Measurements from ENCODE around the gene PYGM.

Gene PYGM

DNA sequence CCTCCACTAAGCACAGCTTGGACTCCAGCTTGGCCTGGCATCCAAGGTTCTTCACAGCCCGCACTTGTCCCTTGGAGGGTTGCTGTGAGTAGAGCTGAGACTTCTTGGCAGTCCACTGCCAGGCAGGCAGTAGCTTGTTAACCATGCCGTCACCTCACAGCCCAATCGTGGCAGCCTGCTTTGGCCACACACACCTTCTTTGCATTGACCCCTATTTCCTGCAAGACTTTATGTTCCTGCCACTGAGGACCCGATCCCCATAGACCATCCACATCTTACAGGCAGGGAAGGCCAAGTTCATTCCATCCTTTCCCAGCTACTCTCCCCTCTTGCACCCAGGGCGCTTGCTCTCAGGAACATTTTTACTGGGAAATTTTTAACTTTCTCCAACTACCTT is 2.5 kb upstream of the PYGM start:
- H3K79me2 ChIP-seq (ENCODE audit: insufficient read depth, low read length), result no peaks in the 10 kb centered on the region
- H3F3A ChIP-seq (ENCODE audit: insufficient read depth), result peaks cover 43% of the 10 kb centered on the region
- no peak overlapping the region for H3K4me2 ChIP-seq (ENCODE audit: low read depth, low read length, poor library complexity, severe bottlenecking)
- no peak for TF ChIP-seq EZH2phosphoT487 (conservative IDR thresholded peaks at IDR 0.05; ENCODE audit: low read length)
- TF ChIP-seq, protein P1, sequence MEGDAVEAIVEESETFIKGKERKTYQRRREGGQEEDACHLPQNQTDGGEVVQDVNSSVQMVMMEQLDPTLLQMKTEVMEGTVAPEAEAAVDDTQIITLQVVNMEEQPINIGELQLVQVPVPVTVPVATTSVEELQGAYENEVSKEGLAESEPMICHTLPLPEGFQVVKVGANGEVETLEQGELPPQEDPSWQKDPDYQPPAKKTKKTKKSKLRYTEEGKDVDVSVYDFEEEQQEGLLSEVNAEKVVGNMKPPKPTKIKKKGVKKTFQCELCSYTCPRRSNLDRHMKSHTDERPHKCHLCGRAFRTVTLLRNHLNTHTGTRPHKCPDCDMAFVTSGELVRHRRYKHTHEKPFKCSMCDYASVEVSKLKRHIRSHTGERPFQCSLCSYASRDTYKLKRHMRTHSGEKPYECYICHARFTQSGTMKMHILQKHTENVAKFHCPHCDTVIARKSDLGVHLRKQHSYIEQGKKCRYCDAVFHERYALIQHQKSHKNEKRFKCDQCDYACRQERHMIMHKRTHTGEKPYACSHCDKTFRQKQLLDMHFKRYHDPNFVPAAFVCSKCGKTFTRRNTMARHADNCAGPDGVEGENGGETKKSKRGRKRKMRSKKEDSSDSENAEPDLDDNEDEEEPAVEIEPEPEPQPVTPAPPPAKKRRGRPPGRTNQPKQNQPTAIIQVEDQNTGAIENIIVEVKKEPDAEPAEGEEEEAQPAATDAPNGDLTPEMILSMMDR (IDR thresholded peaks at IDR 0.05; ENCODE audit: insufficient read depth, low read length, poor library complexity, severe bottlenecking), result no peak
- peak overlapping the region; percentile 24; the same call in 1 of the 2 replicates for H3K27ac ChIP-seq (ENCODE audit: low read depth, low read length)
- no peaks in the 10 kb centered on the region for H3K9me2 ChIP-seq (replicated peaks; ENCODE audit: insufficient read depth, low read length)
- no peak overlapping the region for H3K9ac ChIP-seq (ENCODE audit: low read length)
- H2AFZ ChIP-seq (ENCODE audit: low read depth, low read length, severe bottlenecking), result no peak overlapping the region
- no peak overlapping the region for H3K4me3 ChIP-seq (ENCODE audit: insufficient read depth, low read length, poor library complexity, severe bottlenecking)
- peaks cover 5% of the 10 kb centered on the region; the same call in 1 of the 2 replicates for H4K20me1 ChIP-seq (ENCODE audit: low read depth, low read length)
- H3K36me3 ChIP-seq (ENCODE audit: low read length), result peaks cover 10% of the 10 kb centered on the region; the same call in 1 of the 2 replicates
- no peaks in the 10 kb centered on the region for H3K27me3 ChIP-seq (ENCODE audit: low read length)
- no peaks in the 10 kb centered on the region for H3K9me3 ChIP-seq (ENCODE audit: insufficient read depth, low read length)

DNA sequence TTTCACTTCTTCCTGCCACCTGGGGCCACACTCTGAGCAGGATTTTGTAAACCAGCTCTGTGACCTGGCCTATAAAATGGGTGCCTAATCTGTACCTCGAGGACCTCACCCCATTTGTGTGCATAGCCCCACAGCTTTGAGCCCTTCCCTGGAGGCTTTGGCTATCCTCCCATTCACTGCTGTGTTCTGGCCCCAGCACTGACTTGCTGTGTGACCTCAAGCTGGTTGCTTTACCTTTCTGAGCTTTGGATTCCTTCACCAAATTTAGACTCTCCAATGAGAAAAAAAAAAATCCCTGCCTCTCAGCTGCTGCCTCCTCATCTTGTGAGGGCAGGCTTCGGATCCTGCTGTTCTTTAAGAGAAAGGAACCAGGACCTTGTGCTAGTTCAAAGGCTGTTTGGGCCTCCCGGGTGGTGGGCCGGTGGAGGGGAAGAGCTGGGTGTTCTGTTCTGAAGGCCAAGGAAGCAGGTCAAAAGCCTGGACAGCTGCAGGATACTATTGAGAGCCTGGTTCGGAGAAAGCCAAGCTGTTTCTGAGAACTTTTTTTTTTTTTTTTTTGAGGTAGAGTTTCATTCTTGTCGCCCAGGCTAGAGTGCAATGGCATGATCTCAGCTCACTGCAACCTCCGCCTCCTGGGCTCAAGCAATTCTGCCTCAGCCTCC is 1.1 kb upstream of the PYGM start:
- H3K4me3 ChIP-seq (ENCODE audit: insufficient read depth, low read length, poor library complexity, severe bottlenecking), result no peak overlapping the region
- H3F3A ChIP-seq (ENCODE audit: insufficient read depth), result peaks cover 43% of the 10 kb centered on the region
- no peaks in the 10 kb centered on the region; the same call in 1 of the 2 replicates for H4K20me1 ChIP-seq (ENCODE audit: low read depth, low read length)
- H3K79me2 ChIP-seq (ENCODE audit: insufficient read depth, low read length), result no peaks in the 10 kb centered on the region
- H3K9ac ChIP-seq (ENCODE audit: low read length), result no peak overlapping the region
- H3K4me2 ChIP-seq (ENCODE audit: low read depth, low read length, poor library complexity, severe bottlenecking), result no peak overlapping the region
- no peaks in the 10 kb centered on the region for H3K9me3 ChIP-seq (ENCODE audit: insufficient read depth, low read length)
- no peak for TF ChIP-seq EZH2phosphoT487 (conservative IDR thresholded peaks at IDR 0.05; ENCODE audit: low read length)
- TF ChIP-seq, protein P1 (IDR thresholded peaks at IDR 0.05; ENCODE audit: insufficient read depth, low read length, poor library complexity, severe bottlenecking), result no peak
- no peak overlapping the region for H3K27ac ChIP-seq (ENCODE audit: low read depth, low read length)
- H3K36me3 ChIP-seq (ENCODE audit: low read length), result peaks cover 7% of the 10 kb centered on the region; the same call in 1 of the 2 replicates
- no peak overlapping the region for H2AFZ ChIP-seq (ENCODE audit: low read depth, low read length, severe bottlenecking)
- no peaks in the 10 kb centered on the region for H3K27me3 ChIP-seq (ENCODE audit: low read length)
- H3K9me2 ChIP-seq (replicated peaks; ENCODE audit: insufficient read depth, low read length), result no peaks in the 10 kb centered on the region

DNA sequence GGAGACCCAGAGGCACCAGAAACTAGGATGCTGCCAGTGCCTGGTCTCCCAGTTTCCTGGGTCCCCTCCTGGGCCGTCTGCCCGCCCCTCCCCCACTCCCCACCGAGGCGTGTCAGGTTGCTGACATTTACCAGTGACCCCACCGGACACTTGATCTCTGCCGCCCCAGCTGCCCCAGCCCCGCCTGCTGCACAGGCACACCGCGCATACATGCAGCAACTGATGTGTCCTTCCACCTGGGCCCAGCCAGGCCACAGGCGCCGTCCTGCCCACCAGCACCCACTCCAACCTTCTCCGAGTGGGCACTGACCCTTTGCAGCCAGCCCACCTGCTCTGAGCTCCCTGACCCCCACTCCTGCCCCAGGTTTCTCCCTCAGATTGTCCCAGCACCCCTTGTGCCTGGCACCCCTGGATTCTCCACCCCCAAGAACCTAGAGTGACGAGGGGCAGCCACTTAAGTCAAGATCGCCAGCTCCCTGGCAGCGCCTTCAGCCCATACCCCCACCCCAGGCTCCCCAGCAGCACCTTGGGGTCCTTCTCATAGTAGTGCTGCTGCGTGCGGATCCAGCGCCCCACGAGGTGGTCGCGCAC is 548 bp downstream of the PYGM start:
- peaks cover 32% of the 10 kb centered on the region for H3F3A ChIP-seq (ENCODE audit: insufficient read depth)
- no peak overlapping the region for H3K4me2 ChIP-seq (ENCODE audit: low read depth, low read length, poor library complexity, severe bottlenecking)
- H3K9ac ChIP-seq (ENCODE audit: low read length), result no peak overlapping the region
- H3K27ac ChIP-seq (ENCODE audit: low read depth, low read length), result no peak overlapping the region
- no peaks in the 10 kb centered on the region for H3K79me2 ChIP-seq (ENCODE audit: insufficient read depth, low read length)
- H2AFZ ChIP-seq (ENCODE audit: low read depth, low read length, severe bottlenecking), result no peak overlapping the region
- no peak overlapping the region for H3K4me3 ChIP-seq (ENCODE audit: insufficient read depth, low read length, poor library complexity, severe bottlenecking)
- TF ChIP-seq EZH2phosphoT487 (conservative IDR thresholded peaks at IDR 0.05; ENCODE audit: low read length), result no peak
- TF ChIP-seq, protein P1 (IDR thresholded peaks at IDR 0.05; ENCODE audit: insufficient read depth, low read length, poor library complexity, severe bottlenecking), result no peak
- no peaks in the 10 kb centered on the region; the same call in 1 of the 2 replicates for H4K20me1 ChIP-seq (ENCODE audit: low read depth, low read length)
- no peaks in the 10 kb centered on the region for H3K9me2 ChIP-seq (replicated peaks; ENCODE audit: insufficient read depth, low read length)
- no peaks in the 10 kb centered on the region for H3K9me3 ChIP-seq (ENCODE audit: insufficient read depth, low read length)
- H3K36me3 ChIP-seq (ENCODE audit: low read length), result no peaks in the 10 kb centered on the region
- H3K27me3 ChIP-seq (ENCODE audit: low read length), result no peaks in the 10 kb centered on the region
